Lung microvascular endothelial cell (primary cell): ENCODE results near the gene GPC6. TPM values are rescaled to one million over a fixed set of nuclear protein-coding genes. Genes with fewer than 3 reads are reported as not detected.

Experiments
- DNase-seq, 2 donors: peaks; one replicate each; pipeline versions ENCODE4 v3.0.0 to v3.0.0-alpha.2; 2010; ENCODE audit warnings: low read depth in 2 of 2
- total RNA-seq: library from RNA; depleted of rRNA; stranded (reverse); fragments of >200 nt; gene quantifications from 2 replicates; pipeline ENCODE4 v1.2.1, GENCODE V29; 2014

GPC6 gene
- total RNA-seq, 1 donor from 2014 or later: under 0.01 TPM

DNA sequence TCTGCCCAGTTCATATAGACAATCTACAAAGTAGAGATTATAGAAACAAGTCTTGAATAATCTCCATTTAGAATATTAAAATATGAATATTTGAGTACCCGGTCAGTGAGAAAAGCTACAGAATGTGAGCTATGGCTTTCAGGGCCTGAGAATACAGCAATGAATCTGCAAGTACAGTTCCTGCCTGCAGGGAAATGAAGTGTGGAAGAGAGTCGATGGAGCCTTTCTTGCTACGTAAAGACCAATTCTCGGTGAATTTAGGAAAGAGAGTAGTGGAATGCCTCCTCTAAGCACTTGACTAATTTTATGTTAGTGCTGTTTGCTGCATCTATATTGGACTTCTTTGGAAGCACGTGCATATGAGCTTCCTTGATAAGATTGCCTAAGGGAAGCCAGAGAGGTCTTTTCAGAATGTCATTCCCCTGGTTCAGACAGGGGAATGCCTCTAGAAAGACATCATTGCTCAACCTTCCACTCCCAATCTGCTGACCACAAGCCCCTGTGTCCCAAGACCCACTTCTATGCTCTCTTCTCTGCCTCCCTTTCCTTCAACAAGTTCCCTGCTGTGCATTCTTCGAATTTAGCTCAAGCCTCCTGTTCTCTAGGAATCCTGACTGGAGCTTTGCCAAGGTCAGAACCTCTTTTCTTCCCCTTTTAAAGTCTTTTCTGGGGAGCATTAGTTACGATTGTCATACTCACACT, 41.9 kb downstream of the GPC6 start:
- DNase-seq: no peak

GRCh38 chr13:93270769-93271742, 44.4 kb downstream of the GPC6 start:
- DNase-seq: no peak

GRCh38 chr13:93279982-93280381, 53.4 kb downstream of the GPC6 start:
- DNase-seq: no peak

DNA sequence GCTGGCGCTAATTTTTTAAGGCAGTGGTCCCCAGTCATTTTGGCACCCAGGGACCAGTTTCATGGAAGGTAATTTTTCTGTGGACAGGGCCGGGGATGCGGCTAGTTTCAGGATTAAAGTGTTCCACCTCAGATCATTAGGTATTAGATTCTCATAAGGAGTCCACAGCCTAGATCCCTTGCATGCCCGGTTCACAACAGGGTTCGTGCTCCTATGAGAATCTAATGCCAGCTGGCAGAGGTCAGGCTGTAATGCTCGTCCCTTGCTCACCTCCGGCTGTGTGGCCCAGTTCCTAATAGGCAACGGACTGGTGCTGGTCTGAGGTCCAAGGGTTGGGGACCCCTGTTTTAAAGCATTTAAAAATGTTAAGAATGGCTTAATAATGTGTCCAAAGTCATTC, 54.1 kb downstream of the GPC6 start:
- DNase-seq: no peak

- DNase-seq: no peak
Measured at GRCh38 chr13:93283255-93283654, 56.6 kb downstream of the GPC6 start.

GRCh38 chr13:93284064-93284463, 57.5 kb downstream of the GPC6 start:
- no peak for DNase-seq

DNA sequence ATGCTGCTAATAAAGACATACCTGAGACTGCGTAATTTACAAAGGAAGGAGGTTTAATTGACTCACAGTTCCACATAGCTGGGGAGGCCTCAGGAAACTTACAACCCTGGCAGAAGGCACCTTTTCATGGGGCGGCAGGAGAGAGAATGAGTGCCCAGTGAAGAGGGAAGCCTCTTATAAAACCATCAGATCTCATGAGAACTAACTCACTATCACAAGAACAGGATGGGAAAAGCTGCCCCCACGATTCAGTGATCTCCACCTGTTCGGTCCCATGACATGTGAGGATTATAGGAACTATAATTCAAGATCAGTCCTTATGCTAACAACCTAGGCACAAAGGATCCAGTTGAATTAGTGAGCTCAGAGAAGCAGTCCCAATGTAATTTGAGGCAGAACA, 59.4 kb downstream of the GPC6 start:
- no peak for DNase-seq

GRCh38 chr13:93289053-93289452, 62.4 kb downstream of the GPC6 start:
- no peak for DNase-seq

- no peak for DNase-seq
Measured at GRCh38 chr13:93289842-93290241, 63.2 kb downstream of the GPC6 start.

DNA sequence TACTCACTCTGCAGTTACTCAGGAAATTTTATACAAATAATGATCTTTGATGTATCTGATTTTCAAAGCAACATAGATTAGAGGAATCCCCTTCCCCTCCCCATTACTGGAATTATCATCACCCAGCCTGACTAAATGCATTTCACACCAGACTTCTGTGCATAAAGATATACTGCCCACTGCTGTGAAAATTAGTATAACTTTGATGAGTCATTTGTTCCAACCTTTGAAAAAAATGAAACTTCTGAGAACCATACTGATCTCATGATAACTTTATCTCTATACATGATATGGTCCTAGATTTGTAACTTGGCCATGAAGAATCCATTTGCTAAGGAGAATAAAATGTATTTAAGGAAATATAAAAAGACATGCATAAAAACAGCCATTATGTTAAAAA, 63.9 kb downstream of the GPC6 start:
- no peak for DNase-seq

DNA sequence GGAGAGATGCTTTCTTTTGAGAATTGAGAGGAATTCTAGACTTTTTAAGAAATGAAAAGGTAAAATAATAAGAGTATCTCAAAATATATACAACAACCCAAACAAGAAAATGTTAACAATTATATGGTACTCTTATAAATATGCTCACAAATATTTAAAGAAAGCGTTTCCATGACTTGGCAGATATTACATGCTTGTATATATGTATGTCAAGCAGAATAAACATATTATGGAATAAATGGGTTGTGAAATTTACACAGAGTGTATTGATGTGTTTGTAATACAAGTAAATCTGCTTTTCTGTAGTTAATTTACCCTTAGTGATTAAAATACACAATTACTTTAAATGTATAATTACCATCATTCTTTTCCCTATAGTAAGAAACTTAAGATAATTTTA, 65.8 kb downstream of the GPC6 start:
- no peak for DNase-seq

- no peak for DNase-seq
Measured at GRCh38 chr13:93293710-93294109, 67.1 kb downstream of the GPC6 start.

GRCh38 chr13:93296584-93296983, 70.0 kb downstream of the GPC6 start:
- DNase-seq: no peak

DNA sequence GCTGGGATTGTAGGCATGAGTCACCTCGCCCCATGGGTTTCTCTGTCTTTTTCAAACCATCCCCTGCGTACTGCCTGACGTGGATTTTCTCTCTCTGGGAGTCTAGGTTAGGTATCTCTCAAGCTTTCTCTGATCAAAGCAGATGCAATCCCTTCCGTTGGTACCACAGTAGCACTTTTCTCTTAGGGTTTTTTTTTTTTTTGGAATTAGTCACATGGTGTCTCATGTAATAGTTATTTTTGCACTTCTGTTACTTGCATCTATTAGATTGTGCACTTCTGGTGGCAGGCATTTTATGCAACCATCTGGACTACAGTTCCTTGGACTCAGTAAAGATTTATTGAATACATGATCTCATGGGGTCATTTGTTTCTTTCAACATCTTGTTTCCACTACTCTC, 72.1 kb downstream of the GPC6 start:
- no peak for DNase-seq

GRCh38 chr13:93304134-93304533, 77.5 kb downstream of the GPC6 start:
- DNase-seq: no peak

DNA sequence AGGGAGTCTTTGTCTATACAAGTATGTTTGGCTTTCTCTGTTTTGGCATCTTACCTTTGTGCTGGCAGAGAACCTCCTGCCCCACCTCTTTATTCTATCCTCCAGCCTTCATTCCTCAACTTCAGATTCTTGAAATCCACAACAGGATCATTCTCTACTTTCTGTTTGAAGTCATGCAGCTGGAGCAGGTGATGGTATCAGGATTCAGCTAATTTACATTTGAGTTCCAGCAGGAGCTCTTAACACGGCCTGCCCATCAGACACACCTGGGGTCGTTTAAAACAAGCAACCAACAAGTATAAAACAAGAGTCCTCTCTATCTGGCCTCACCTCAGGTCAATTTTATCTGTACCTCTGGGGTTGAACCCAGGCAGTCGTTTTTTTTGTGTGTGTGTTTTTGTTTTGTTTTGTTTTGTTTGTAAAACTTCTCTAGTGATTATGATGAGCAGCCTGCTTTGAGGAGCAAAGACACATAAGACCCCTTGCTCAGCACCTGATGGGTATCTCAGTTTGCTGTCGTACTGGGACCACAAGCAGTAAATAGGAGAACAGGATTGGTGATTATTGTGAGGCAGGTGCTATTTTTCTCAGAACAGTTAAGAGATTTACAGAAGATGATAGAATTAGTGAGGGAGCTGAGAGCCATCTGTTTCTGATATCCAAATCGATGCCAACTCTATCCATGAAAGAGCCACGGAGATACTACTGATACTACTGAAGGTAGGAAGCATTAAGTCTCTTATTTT, 78.4 kb downstream of the GPC6 start:
- DNase-seq: no peak

DNA sequence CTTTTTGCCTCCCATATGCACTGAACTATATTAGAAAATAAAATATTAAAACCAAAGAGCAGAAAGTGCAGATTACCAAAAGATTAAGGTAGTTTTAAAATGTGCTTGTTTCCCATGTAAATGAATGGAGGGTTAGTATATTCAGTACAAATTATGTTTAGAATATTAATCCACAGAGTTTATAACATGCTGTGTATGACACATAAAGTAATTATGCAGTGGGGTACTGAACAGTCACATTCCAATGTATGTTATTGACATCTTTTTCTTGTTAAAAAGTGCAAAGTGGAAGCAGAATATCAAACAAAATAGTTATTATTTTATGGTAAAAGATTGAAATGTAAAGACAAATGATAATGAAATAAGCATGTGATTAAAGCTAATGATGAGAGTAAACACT, 79.3 kb downstream of the GPC6 start:
- DNase-seq: no peak

DNA sequence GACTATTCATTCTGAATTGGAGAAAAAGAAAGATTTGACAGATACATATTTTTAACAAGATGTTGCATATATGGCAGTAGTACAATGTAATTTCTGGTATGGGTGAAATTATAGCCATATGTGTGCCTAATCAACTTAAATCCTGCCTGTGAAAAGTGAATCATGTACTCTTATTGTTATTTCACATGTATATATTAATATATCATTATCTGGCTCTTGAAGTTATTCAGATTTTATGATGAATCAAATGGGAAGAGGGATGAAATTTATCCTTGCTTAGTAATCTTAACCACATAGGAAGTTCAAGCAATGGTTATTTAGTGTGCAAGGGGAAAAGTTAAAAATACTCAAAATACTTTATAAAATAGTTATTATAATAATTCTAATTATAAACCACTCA, 80.5 kb downstream of the GPC6 start:
- no peak for DNase-seq

- DNase-seq: no peak
Measured at GRCh38 chr13:93307651-93308050, 81.0 kb downstream of the GPC6 start.

DNA sequence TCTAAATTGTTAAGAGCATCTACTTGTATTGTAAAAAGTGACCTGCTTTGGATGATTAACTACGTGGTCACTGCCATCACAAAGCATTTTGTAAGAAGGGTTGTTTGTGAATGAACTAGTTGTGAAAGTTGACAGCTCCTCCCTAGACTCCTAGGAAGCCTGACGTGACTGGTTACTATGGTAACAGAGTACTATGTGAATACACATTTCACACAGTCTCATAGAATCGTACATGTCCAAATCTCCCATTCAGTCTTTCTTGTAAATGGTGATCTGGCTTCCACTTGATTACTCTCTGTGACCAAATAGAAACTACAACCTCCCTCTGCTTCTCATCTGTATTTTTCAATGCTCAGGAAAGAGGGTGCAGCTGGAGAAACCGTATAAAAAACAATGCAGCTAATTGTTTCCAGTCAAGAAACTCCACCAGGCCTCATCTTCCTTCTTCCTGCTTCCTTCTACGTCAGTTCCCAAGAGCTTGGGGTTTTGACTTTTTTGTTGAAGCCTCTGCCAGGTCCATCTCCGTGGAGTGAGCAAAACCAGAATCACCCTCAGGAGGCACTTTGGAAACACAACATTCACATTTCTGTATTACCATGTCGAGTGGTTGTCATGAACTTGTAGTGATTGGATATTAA, 83.4 kb downstream of the GPC6 start:
- no peak for DNase-seq

DNA sequence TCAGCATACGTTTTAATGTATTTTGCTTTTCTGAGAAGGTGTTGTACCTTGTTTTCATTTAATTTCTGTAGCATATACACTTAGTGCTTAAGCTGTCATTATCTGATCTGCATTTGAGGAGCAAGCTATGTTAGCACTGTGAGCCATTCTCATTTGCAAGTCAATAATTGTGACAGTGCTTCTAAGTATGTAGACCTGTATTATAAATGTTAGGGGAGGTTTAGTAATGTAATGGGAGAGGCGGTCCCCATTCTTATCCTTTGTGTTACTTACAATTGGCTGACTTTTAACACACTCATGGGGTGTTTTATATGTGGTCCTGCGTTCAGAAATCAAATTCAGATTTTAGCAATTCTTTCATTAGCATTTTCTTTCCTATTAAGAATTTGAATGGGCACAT, 90.2 kb downstream of the GPC6 start:
- DNase-seq: no peak
